H1 (cell line): Measurements from ENCODE around the gene TSPEAR. TPM values are rescaled to one million over a fixed set of nuclear protein-coding genes. Genes with fewer than 3 reads are reported as not detected.

Experiments
- CTCF ChIA-PET: fragments of 300-600 bp; sonication (Branson Sonifier 250); formaldehyde crosslinking; loops from one replicate; lab custom pipeline; 2021; ENCODE audit not compliant: partially characterized antibody; lab: Charles Lee
- POLR2A ChIA-PET: fragments of 300-600 bp; sonication (Branson Sonifier 250); formaldehyde crosslinking; loops from one replicate; lab custom pipeline; 2021; ENCODE audit warnings: inconsistent platforms; ENCODE audit not compliant: partially characterized antibody; lab: Charles Lee
- DNase-seq, 2 experiments: peaks; one replicate each; pipeline versions ENCODE4 v3.0.0 to v3.0.0-alpha.2; 2010 to 2022; ENCODE audit warnings: low spot score in 2 of 2, low read depth in 1 of 2, mixed read lengths in 1 of 2
- FAIRE-seq: peaks from 2 replicates; lab custom pipeline; 2011; peaks lifted over from hg19 to GRCh38; lab: Jason Lieb, UNC
- H2AFZ ChIP-seq: 2 replicates; pipeline ENCODE4 v1.8.1; 2012; ENCODE audit warnings: low read length, inconsistent platforms
- H2AK5ac ChIP-seq: 2 replicates; pipeline ENCODE4 v1.6.1; 2013; ENCODE audit warnings: low read depth, low read length
- H2BK120ac ChIP-seq: replicated peaks from 2 replicates; pipeline ENCODE3; 2013; ENCODE audit warnings: low read depth, low read length, inconsistent platforms
- H2BK12ac ChIP-seq: 2 replicates; pipeline ENCODE4 v1.6.1; 2013; ENCODE audit warnings: low read depth, low read length
- H2BK15ac ChIP-seq: 2 replicates; pipeline ENCODE4 v1.6.1; 2013; ENCODE audit warnings: low read length
- H2BK20ac ChIP-seq: 2 replicates; pipeline ENCODE4 v1.6.1; 2013; ENCODE audit warnings: low read length
- H2BK5ac ChIP-seq: 2 replicates; pipeline ENCODE4 v1.6.1; 2013; ENCODE audit warnings: low read depth, low read length
- H3K14ac ChIP-seq: 2 replicates; pipeline ENCODE4 v1.6.1; 2013; ENCODE audit warnings: inconsistent platforms; ENCODE audit not compliant: insufficient read length
- H3K18ac ChIP-seq: 2 replicates; pipeline ENCODE4 v1.6.1; 2013; ENCODE audit warnings: low read length; ENCODE audit errors: extremely low read depth
- H3K23ac ChIP-seq: 2 replicates; pipeline ENCODE4 v1.6.1; 2013; ENCODE audit warnings: inconsistent platforms; ENCODE audit not compliant: insufficient read length
- H3K23me2 ChIP-seq: 2 replicates; pipeline ENCODE4 v1.6.1; 2013; ENCODE audit warnings: low read depth, low read length
- H3K27ac ChIP-seq: 2 replicates; pipeline ENCODE4 v1.6.1; 2011; ENCODE audit warnings: low read depth, low read length, inconsistent platforms
- H3K27me3 ChIP-seq, 4 experiments: replicated peaks in 1 of 4; 1 replicate in 1 of 4; 2 replicates in 3 of 4; pipeline versions ENCODE4 v1.6.1 to v1.8.1; 2011 to 2013; ENCODE audit warnings: low read length in 3 of 4, mild to moderate bottlenecking in 3 of 4, inconsistent platforms in 2 of 4, mixed read lengths in 2 of 4, moderate library complexity in 1 of 4; ENCODE audit not compliant: control insufficient read depth in 3 of 4, insufficient read depth in 3 of 4; ENCODE audit errors: extremely low read depth in 1 of 4
- H3K36me3 ChIP-seq, 4 experiments: 2 replicates each; pipeline versions ENCODE4 v1.6.1 to v1.8.1; 2011 to 2013; ENCODE audit warnings: mild to moderate bottlenecking in 4 of 4, low read length in 3 of 4, moderate library complexity in 2 of 4, control low read depth in 1 of 4, inconsistent platforms in 1 of 4; ENCODE audit not compliant: insufficient read depth in 4 of 4, control insufficient read depth in 2 of 4
- H3K4ac ChIP-seq: replicated peaks from 2 replicates; pipeline ENCODE3; 2013; ENCODE audit warnings: low read length, low read depth, mixed read lengths, inconsistent platforms; ENCODE audit not compliant: insufficient read length
- H3K4me1 ChIP-seq, 4 experiments: replicated peaks in 1 of 4; 1 replicate in 1 of 4; 2 replicates in 3 of 4; pipeline versions ENCODE4 v1.6.1 to v1.8.1; 2011 to 2013; ENCODE audit warnings: low read length in 3 of 4, inconsistent platforms in 2 of 4, mixed read lengths in 1 of 4; ENCODE audit not compliant: insufficient read depth in 4 of 4, control insufficient read depth in 3 of 4
- H3K4me2 ChIP-seq, 2 experiments: 2 replicates each; pipeline versions ENCODE4 v1.6.1 to v1.8.1; 2011 to 2013; ENCODE audit warnings: low read depth in 2 of 2, low read length in 2 of 2, control low read depth in 1 of 2, inconsistent platforms in 1 of 2, mild to moderate bottlenecking in 1 of 2; ENCODE audit not compliant: insufficient read depth in 1 of 2
- H3K4me3 ChIP-seq, 4 experiments: fragments of 200-600, 300-600 bp in 1 of 4; sonication (generic), shearing (Covaris generic), sonication (Bioruptor Twin) in 1 of 4; 2 replicates each; pipeline versions ENCODE4 v1.5.1 to v1.8.1; 2011 to 2016; ENCODE audit warnings: low read length in 4 of 4, low read depth in 3 of 4, control low read depth in 2 of 4, inconsistent platforms in 2 of 4, mild to moderate bottlenecking in 2 of 4, mixed read lengths in 1 of 4, moderate library complexity in 1 of 4; ENCODE audit not compliant: insufficient read depth in 2 of 4; ENCODE audit errors: extremely low read depth in 1 of 4
- H3K56ac ChIP-seq: replicated peaks from 2 replicates; pipeline ENCODE3; 2013; ENCODE audit warnings: low read depth, mild to moderate bottlenecking, mixed read lengths, low read length, inconsistent platforms; ENCODE audit not compliant: insufficient read length
- H3K79me1 ChIP-seq: 2 replicates; pipeline ENCODE4 v1.6.1; 2013; ENCODE audit warnings: low read depth, low read length, control low read depth
- H3K79me2 ChIP-seq, 2 experiments: 2 replicates each; pipeline versions ENCODE4 v1.6.1 to v1.8.1; 2012 to 2013; ENCODE audit warnings: low read length in 2 of 2, mild to moderate bottlenecking in 2 of 2, inconsistent platforms in 1 of 2; ENCODE audit not compliant: insufficient read depth in 2 of 2, control insufficient read depth in 1 of 2
- H3K9ac ChIP-seq, 4 experiments: replicated peaks in 1 of 4; 1 replicate in 1 of 4; 2 replicates in 3 of 4; pipeline versions ENCODE4 v1.6.1 to v1.8.1; 2011 to 2013; ENCODE audit warnings: low read depth in 3 of 4, low read length in 3 of 4, control low read depth in 2 of 4, mild to moderate bottlenecking in 2 of 4, moderate library complexity in 2 of 4, inconsistent platforms in 1 of 4; ENCODE audit errors: extremely low read depth in 1 of 4
- H3K9me3 ChIP-seq, 2 experiments: 2 replicates each; pipeline versions ENCODE4 v1.6.1 to v1.8.1; 2012 to 2013; ENCODE audit warnings: mild to moderate bottlenecking in 2 of 2, moderate library complexity in 2 of 2, control low read depth in 1 of 2, inconsistent platforms in 1 of 2, low read depth in 1 of 2, low read length in 1 of 2, mixed read lengths in 1 of 2; ENCODE audit not compliant: insufficient read depth in 2 of 2
- H4K20me1 ChIP-seq, 2 experiments: replicated peaks in 1 of 2; 2 replicates each; pipeline versions ENCODE3 to v1.8.1; 2011 to 2013; ENCODE audit warnings: inconsistent platforms in 2 of 2, low read length in 2 of 2, mild to moderate bottlenecking in 1 of 2; ENCODE audit not compliant: insufficient read depth in 2 of 2, control insufficient read depth in 1 of 2
- H4K5ac ChIP-seq: 2 replicates; pipeline ENCODE4 v1.6.1; 2013; ENCODE audit warnings: low read length, low read depth, mixed read lengths, inconsistent platforms; ENCODE audit not compliant: insufficient read length
- H4K8ac ChIP-seq: 2 replicates; pipeline ENCODE4 v1.8.0; 2013; ENCODE audit warnings: mild to moderate bottlenecking, moderate library complexity, low read length, inconsistent platforms; ENCODE audit not compliant: insufficient read depth; ENCODE audit errors: extremely low read depth
- H4K91ac ChIP-seq: replicated peaks from 2 replicates; pipeline ENCODE3; 2013; ENCODE audit warnings: low read length, mixed read lengths, inconsistent platforms; ENCODE audit not compliant: insufficient read length
- ATF3 ChIP-seq: IDR thresholded peaks from 2 replicates; pipeline ENCODE4 v1.6.1; 2011; ENCODE audit warnings: low read depth, mild to moderate bottlenecking, low read length; ENCODE audit not compliant: insufficient read depth
- JUND ChIP-seq: IDR thresholded peaks from 2 replicates; pipeline ENCODE4 v1.6.1; 2011; ENCODE audit warnings: mild to moderate bottlenecking, improper control_type of control experiment, low read length
- NRF1 ChIP-seq: IDR thresholded peaks from 2 replicates; pipeline ENCODE4 v1.6.1; 2011; ENCODE audit warnings: mild to moderate bottlenecking, low read depth, low read length, improper control_type of control experiment
- PHF8 ChIP-seq: fragments of 200-600 bp; sonication (generic); conservative IDR thresholded peaks from 2 replicates; pipeline ENCODE4 v1.7.1; 2012; ENCODE audit warnings: low read depth, mild to moderate bottlenecking, inconsistent platforms, low read length, moderate library complexity
- POLR2AphosphoS5 ChIP-seq: IDR thresholded peaks from 2 replicates; pipeline ENCODE4 v1.6.1; 2011; ENCODE audit warnings: low read depth, low read length
- POU5F1 ChIP-seq: IDR thresholded peaks from 2 replicates; pipeline ENCODE4 v1.6.1; 2011; ENCODE audit warnings: low read depth, mild to moderate bottlenecking, low read length, moderate library complexity
- RXRA ChIP-seq: IDR thresholded peaks from 2 replicates; pipeline ENCODE4 v1.6.1; 2011; ENCODE audit warnings: low read depth, mild to moderate bottlenecking, low read length, moderate library complexity; ENCODE audit not compliant: insufficient read depth
- SIX5 ChIP-seq: IDR thresholded peaks from 2 replicates; pipeline ENCODE4 v1.6.1; 2011; ENCODE audit warnings: mild to moderate bottlenecking, low read depth, low read length
- SP2 ChIP-seq: IDR thresholded peaks from 2 replicates; pipeline ENCODE4 v1.6.1; 2012; ENCODE audit warnings: mild to moderate bottlenecking, low read length, inconsistent platforms
- SUZ12 ChIP-seq: fragments of 200-600 bp; sonication (generic); IDR thresholded peaks from 2 replicates; pipeline ENCODE4 v1.6.1; 2012; ENCODE audit warnings: mild to moderate bottlenecking, inconsistent platforms, low read length, moderate library complexity, mixed read lengths
- TAF7 ChIP-seq: optimal IDR thresholded peaks from 2 replicates; pipeline ENCODE3; 2011; ENCODE audit warnings: low read depth, mild to moderate bottlenecking, inconsistent platforms, low read length, moderate library complexity, borderline replicate concordance
- YY1 ChIP-seq: IDR thresholded peaks from 2 replicates; pipeline ENCODE4 v1.6.1; 2011; ENCODE audit warnings: low read depth, mild to moderate bottlenecking, low read length
- WGBS, 2 experiments: shearing (Covaris generic) in 1 of 2; methylation state at CpG; one replicate each; pipeline versions ENCODE4 v1.1.6 to v1.1.7; 2013 to 2015; ENCODE audit warnings: low lambda C conversion rate in 2 of 2, mixed read lengths in 2 of 2, inconsistent platforms in 1 of 2, low coverage in 1 of 2, missing lambda C conversion rate in 1 of 2; ENCODE audit not compliant: insufficient replicate concordance in 2 of 2, insufficient coverage in 1 of 2, insufficient read length in 1 of 2; ENCODE audit errors: extremely low coverage in 1 of 2, missing lambda C conversion rate in 1 of 2; 5-methylcytosine and 5-hydroxymethylcytosine counted together
- polyA plus RNA-seq, 7 experiments: library from polyadenylated mRNA; depleted of rRNA in 3 of 7; stranded (reverse) in 5 of 7; unstranded in 2 of 7; fragments of >200 nt in 5 of 7; fragments of 200-250 nt in 2 of 7; gene quantifications; 1 replicate in 5 of 7; 2 replicates in 1 of 7; 4 replicates in 1 of 7; pipeline versions ENCODE4 v1.2.1 to v1.2.3, GENCODE V29; 2011 to 2013; ENCODE audit warnings: missing spikeins in 2 of 7, mixed read lengths in 2 of 7
- total RNA-seq: library from RNA; stranded (reverse); fragmentation: NEBNext Ultra II Directional; extraction: Animal tissue kit (Norgen Biotek cat#: 25700); gene quantifications from 2 replicates; pipeline ENCODE4 v1.2.1, GENCODE V29; 2021
- TF ChIP-seq, protein P1 (sequence below): IDR thresholded peaks from 2 replicates; pipeline ENCODE4 v1.6.1; 2012; ENCODE audit warnings: inconsistent platforms

The TSPEAR gene
- total and polyA plus RNA-seq, 2 of the 8 experiments (the other 6 are each of a cell fraction or from before 2014, with no cell fraction given) = 0.58 to 0.89 TPM

- H4K5ac ChIP-seq = no peak overlapping the region
- H3K14ac ChIP-seq = no peak overlapping the region
- no peak overlapping the region for H3K56ac ChIP-seq
- H3K4ac ChIP-seq = no peak overlapping the region
- no peaks in the 10 kb centered on the region for H3K9me3 ChIP-seq
- H3K23ac ChIP-seq = no peak overlapping the region
- H3K9ac ChIP-seq = no peak overlapping the region
- H4K8ac ChIP-seq = no peak overlapping the region
- H3K18ac ChIP-seq = no peak overlapping the region
- WGBS, 2 experiments = 92% methylated on average over 18 of the region's 18 CpGs; no CpG with 5 or more reads in 1 of the 2 experiments
- no peak for DNase-seq
- no peaks in the 10 kb centered on the region; the same call in 1 of the 2 replicates for H3K79me1 ChIP-seq
- no peak overlapping the region for H3K4me2 ChIP-seq
- no peak overlapping the region for H3K4me3 ChIP-seq
- no peaks in the 10 kb centered on the region for H4K20me1 ChIP-seq
- no peak overlapping the region for H2BK5ac ChIP-seq
- H2BK15ac ChIP-seq = no peak overlapping the region
- H3K4me1 ChIP-seq = peaks cover 0 to 18% (median 8%) of the 10 kb centered on the region in 4 experiments; a peak in 5 of 7 replicates
- H3K79me2 ChIP-seq = no peaks in the 10 kb centered on the region
- H3K36me3 ChIP-seq = 0 out of 8 replicates have a peak, but pooled peaks cover 0 to 2% (median 0%) of the 10 kb centered on the region in 4 experiments
- ChIA-PET CTCF (interaction anchor here (1.0 to 1.6 kb wide), 2 partner anchors 10 to 294 kb away, joined by 3 read pairs; no protein-coding TSS in a partner anchor), POLR2A (no interaction called here)
- no peaks in the 10 kb centered on the region; a peak in 1 of 7 replicates for H3K27me3 ChIP-seq
- no peak for FAIRE-seq
- H2AK5ac ChIP-seq = no peak overlapping the region
- no peaks in the 10 kb centered on the region for H3K23me2 ChIP-seq
- no peak overlapping the region for H4K91ac ChIP-seq
- H2BK12ac ChIP-seq = no peak overlapping the region
- no peak overlapping the region for H2AFZ ChIP-seq
- no peak for TF ChIP-seq JUND
- TF ChIP-seq ATF3 = no peak
- no peak for TF ChIP-seq YY1
- no peak for TF ChIP-seq TAF7
- no peak for TF ChIP-seq SUZ12
- no peak for TF ChIP-seq POU5F1
- no peak for TF ChIP-seq NRF1
- no peak for TF ChIP-seq PHF8
- TF ChIP-seq SIX5 = no peak
- no peak for TF ChIP-seq SP2
- TF ChIP-seq RXRA = no peak
- no peak for TF ChIP-seq POLR2AphosphoS5
- TF ChIP-seq, protein P1, sequence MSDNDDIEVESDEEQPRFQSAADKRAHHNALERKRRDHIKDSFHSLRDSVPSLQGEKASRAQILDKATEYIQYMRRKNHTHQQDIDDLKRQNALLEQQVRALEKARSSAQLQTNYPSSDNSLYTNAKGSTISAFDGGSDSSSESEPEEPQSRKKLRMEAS = no peak
- no peak overlapping the region for H3K27ac ChIP-seq
- no peak overlapping the region for H2BK120ac ChIP-seq
- H2BK20ac ChIP-seq = no peak overlapping the region
Observed at GRCh38 chr21:44499211-44499560, 212.2 kb downstream of the TSPEAR start.
